ENCODE data around the gene RRP15.

Gene RRP15

GRCh38 chr1:218274511-218274910, 10.6 kb upstream of the RRP15 start:
- Histone ChIP-seq H3K27ac (ENCODE audit: low read length) (no peak overlapping the region), H3K4me3 (ENCODE audit: low read length) (no peak overlapping the region), H3K9ac (ENCODE audit: low read length) (no peak overlapping the region), H3K9me3 (ENCODE audit: insufficient read depth, low read length) (no peaks in the 10 kb centered on the region), H2AFZ (ENCODE audit: low read depth, low read length) (no peak overlapping the region), H3K4me1 (ENCODE audit: low read length) (no peaks in the 10 kb centered on the region), H3K4me2 (ENCODE audit: low read length) (no peak overlapping the region), H3K27me3 (ENCODE audit: low read depth, low read length) (peaks cover 11% of the 10 kb centered on the region; the same call in 1 of the 2 replicates), H3K36me3 (replicated peaks; ENCODE audit: low read depth, low read length) (no peaks in the 10 kb centered on the region), H3K79me2 (ENCODE audit: low read length) (no peaks in the 10 kb centered on the region), H4K20me1 (ENCODE audit: insufficient read depth, low read length) (no peaks in the 10 kb centered on the region)
- no peak for TF ChIP-seq CTCF (IDR thresholded peaks at IDR 0.05; ENCODE audit: low read depth, low read length)
- TF ChIP-seq EZH2phosphoT487 (IDR thresholded peaks at IDR 0.05; ENCODE audit: low read depth): no peak

GRCh38 chr1:218275823-218276222, 9.3 kb upstream of the RRP15 start:
- no peak for TF ChIP-seq EZH2phosphoT487 (IDR thresholded peaks at IDR 0.05; ENCODE audit: low read depth)
- no peak for TF ChIP-seq CTCF (IDR thresholded peaks at IDR 0.05; ENCODE audit: low read depth, low read length)
- Histone ChIP-seq H4K20me1 (ENCODE audit: insufficient read depth, low read length) (no peaks in the 10 kb centered on the region), H3K4me2 (ENCODE audit: low read length) (no peak overlapping the region), H3K9ac (ENCODE audit: low read length) (no peak overlapping the region), H2AFZ (ENCODE audit: low read depth, low read length) (no peak overlapping the region), H3K79me2 (ENCODE audit: low read length) (no peaks in the 10 kb centered on the region), H3K9me3 (ENCODE audit: insufficient read depth, low read length) (no peaks in the 10 kb centered on the region), H3K4me3 (ENCODE audit: low read length) (no peak overlapping the region), H3K27ac (ENCODE audit: low read length) (no peak overlapping the region), H3K4me1 (ENCODE audit: low read length) (no peaks in the 10 kb centered on the region), H3K27me3 (ENCODE audit: low read depth, low read length) (peaks cover 5% of the 10 kb centered on the region; the same call in 1 of the 2 replicates), H3K36me3 (replicated peaks; ENCODE audit: low read depth, low read length) (no peaks in the 10 kb centered on the region)

- peaks cover 8% of the 10 kb centered on the region for H3K4me1 ChIP-seq (ENCODE audit: low read length)
- no peaks in the 10 kb centered on the region for H3K36me3 ChIP-seq (replicated peaks; ENCODE audit: low read depth, low read length)
Measured at GRCh38 chr1:218281285-218281684, 3.8 kb upstream of the RRP15 start.

GRCh38 chr1:218284377-218284916, 646 bp upstream of the RRP15 start:
- peak overlapping the region; percentile 82 for H3K9ac ChIP-seq (ENCODE audit: low read length)
- H3K27me3 ChIP-seq (ENCODE audit: low read depth, low read length): no peaks in the 10 kb centered on the region
- peak overlapping the region; percentile 97 for H2AFZ ChIP-seq (ENCODE audit: low read depth, low read length)
- peaks cover 44% of the 10 kb centered on the region for H3K79me2 ChIP-seq (ENCODE audit: low read length)
- H3K27ac ChIP-seq (ENCODE audit: low read length): peak overlapping the region; percentile 50
- peak overlapping the region; percentile 87 for H3K4me2 ChIP-seq (ENCODE audit: low read length)
- no peaks in the 10 kb centered on the region for H3K9me3 ChIP-seq (ENCODE audit: insufficient read depth, low read length)
- H4K20me1 ChIP-seq (ENCODE audit: insufficient read depth, low read length): peaks cover 7% of the 10 kb centered on the region; the same call in 1 of the 2 replicates
- H3K4me3 ChIP-seq (ENCODE audit: low read length): peak overlapping the region; percentile 98
- peaks cover 13% of the 10 kb centered on the region for H3K4me1 ChIP-seq (ENCODE audit: low read length)
- no peak for TF ChIP-seq EZH2phosphoT487 (IDR thresholded peaks at IDR 0.05; ENCODE audit: low read depth)
- TF ChIP-seq CTCF (IDR thresholded peaks at IDR 0.05; ENCODE audit: low read depth, low read length): no peak
- peaks cover 3% of the 10 kb centered on the region for H3K36me3 ChIP-seq (replicated peaks; ENCODE audit: low read depth, low read length)

More at GRCh38 chr1:218281285-218281684, 3.8 kb upstream of the RRP15 start:
- no peak for TF ChIP-seq EZH2phosphoT487 (IDR thresholded peaks at IDR 0.05; ENCODE audit: low read depth)
- peak; percentile 24 for TF ChIP-seq CTCF (IDR thresholded peaks at IDR 0.05; ENCODE audit: low read depth, low read length)
- Histone ChIP-seq H3K4me3 (ENCODE audit: low read length) (no peak overlapping the region), H3K27me3 (ENCODE audit: low read depth, low read length) (peaks cover 5% of the 10 kb centered on the region; the same call in 1 of the 2 replicates), H3K9me3 (ENCODE audit: insufficient read depth, low read length) (no peaks in the 10 kb centered on the region), H3K27ac (ENCODE audit: low read length) (no peak overlapping the region), H4K20me1 (ENCODE audit: insufficient read depth, low read length) (no peaks in the 10 kb centered on the region), H3K79me2 (ENCODE audit: low read length) (peaks cover 12% of the 10 kb centered on the region), H3K9ac (ENCODE audit: low read length) (no peak overlapping the region), H3K4me2 (ENCODE audit: low read length) (no peak overlapping the region), H2AFZ (ENCODE audit: low read depth, low read length) (no peak overlapping the region)
